Measurements from ENCODE around the gene FANCE. TPM values are rescaled to one million over a fixed set of nuclear protein-coding genes. Genes with fewer than 3 reads are reported as not detected.

Gene FANCE
- total RNA-seq, 1 experiment from 2014 or later = 19.2 TPM

DNA sequence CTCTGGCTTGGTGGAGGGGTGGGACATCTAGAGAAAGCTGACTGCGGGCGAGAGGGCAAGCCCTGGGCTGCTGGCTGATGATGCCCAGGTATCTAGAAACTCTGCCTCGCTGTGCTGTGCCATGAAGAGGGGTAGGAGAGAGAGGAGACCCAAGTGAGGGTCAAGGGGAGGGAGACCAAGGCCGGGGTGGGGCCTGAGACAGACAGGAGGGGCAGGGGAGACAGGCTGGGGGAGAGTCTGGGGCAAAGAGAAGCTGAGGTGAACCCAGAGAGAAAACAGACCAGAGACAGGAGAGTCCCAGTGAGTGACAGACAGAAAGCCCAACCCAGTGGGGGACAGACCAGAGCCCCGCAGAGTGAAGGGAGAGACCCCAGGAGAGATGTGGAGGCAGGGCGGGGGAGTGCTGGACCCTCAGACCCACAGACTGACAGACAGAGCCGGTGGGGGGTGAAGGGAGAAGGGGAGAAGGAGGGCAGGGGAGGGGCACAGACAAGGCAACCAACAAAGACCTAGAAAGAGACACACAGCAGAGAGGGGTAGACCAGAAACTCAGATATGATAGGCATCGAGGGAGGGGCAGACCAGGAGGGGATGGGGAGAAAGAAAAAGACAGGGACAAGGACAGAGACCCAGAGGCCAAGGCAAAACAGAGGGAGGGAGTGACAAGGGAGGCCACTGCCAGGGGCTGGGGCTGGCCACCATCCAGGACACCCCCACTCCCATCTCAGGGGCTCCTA lies 38.9 kb downstream of the FANCE start:
- H3K4me1 ChIP-seq (ENCODE audit: insufficient read depth, low read length, poor library complexity, severe bottlenecking) = peaks cover 61% of the 10 kb centered on the region
- ChIA-PET POLR2A (ENCODE audit: low non-redundant PET) (no interaction called here), CTCF (interaction anchor here (0.5 kb wide), 1 partner anchor 26 kb away, joined by 10 read pairs; no protein-coding TSS in a partner anchor)
- TF ChIP-seq EZH2 (IDR thresholded peaks at IDR 0.05; ENCODE audit: borderline replicate concordance, low read depth, low read length, poor library complexity, severe bottlenecking) = no peak
- TF ChIP-seq, protein P1, sequence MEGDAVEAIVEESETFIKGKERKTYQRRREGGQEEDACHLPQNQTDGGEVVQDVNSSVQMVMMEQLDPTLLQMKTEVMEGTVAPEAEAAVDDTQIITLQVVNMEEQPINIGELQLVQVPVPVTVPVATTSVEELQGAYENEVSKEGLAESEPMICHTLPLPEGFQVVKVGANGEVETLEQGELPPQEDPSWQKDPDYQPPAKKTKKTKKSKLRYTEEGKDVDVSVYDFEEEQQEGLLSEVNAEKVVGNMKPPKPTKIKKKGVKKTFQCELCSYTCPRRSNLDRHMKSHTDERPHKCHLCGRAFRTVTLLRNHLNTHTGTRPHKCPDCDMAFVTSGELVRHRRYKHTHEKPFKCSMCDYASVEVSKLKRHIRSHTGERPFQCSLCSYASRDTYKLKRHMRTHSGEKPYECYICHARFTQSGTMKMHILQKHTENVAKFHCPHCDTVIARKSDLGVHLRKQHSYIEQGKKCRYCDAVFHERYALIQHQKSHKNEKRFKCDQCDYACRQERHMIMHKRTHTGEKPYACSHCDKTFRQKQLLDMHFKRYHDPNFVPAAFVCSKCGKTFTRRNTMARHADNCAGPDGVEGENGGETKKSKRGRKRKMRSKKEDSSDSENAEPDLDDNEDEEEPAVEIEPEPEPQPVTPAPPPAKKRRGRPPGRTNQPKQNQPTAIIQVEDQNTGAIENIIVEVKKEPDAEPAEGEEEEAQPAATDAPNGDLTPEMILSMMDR (conservative IDR thresholded peaks at IDR 0.05; ENCODE audit: low read depth, low read length) = no peak
- peak overlapping the region; percentile 15 for H3K4me3 ChIP-seq (ENCODE audit: low read depth, low read length, poor library complexity, severe bottlenecking)
- intact Hi-C loops (cut with micrococcal nuclease; ENCODE audit: unreplicated experiment) = no loop called here
- H3K27me3 ChIP-seq (replicated peaks; ENCODE audit: insufficient read depth, low read depth, low read length, poor library complexity) = no peaks in the 10 kb centered on the region
- no peaks in the 10 kb centered on the region for H3K36me3 ChIP-seq (ENCODE audit: insufficient read depth, low read length, poor library complexity, severe bottlenecking)
- DNase-seq (ENCODE audit: low spot score) = no peak
- no peaks in the 10 kb centered on the region for H3K9me3 ChIP-seq (ENCODE audit: low read depth, low read length, poor library complexity, severe bottlenecking)
- no TSS peak for BruUV-seq (replicated peaks)
- H3K27ac ChIP-seq (ENCODE audit: low read depth, low read length, poor library complexity, severe bottlenecking) = peak overlapping the region; percentile 71

DNA sequence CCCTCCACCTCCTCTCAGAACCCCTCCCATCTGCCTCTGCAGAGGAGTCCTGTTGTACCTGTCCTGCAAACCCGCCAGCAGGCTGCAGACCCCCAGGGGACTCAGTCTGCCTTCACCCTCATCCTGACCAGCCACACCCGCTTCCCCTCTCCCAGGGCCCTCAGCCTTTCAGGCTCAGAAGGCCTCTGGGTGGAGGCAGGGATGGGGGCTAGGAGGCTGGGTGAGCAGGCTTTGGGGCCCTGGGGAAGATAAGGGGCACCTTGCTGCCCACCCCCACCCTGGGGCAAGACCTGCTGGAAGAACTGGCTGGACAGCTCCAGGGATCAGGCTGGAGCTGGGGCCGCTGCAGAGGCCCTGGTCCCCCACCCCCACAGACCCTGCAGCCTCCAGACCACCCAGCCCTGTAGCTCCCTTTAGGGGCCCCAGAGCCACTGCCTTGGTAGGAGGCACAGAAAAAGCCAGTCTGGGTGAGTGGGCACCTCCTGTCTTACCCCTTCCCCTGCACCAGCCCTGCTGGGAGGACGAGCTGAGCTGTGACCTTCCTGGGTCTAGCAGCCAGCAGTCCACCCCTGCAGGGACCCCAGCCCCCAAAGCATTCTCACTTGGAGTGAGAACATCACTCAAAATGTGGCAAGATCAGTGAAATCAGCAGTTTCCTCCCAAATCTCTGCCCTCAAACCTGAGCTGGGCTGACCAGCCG lies 39.6 kb downstream of the FANCE start:
- Histone ChIP-seq H3K9me3 (ENCODE audit: low read depth, low read length, poor library complexity, severe bottlenecking) (no peaks in the 10 kb centered on the region), H3K27me3 (replicated peaks; ENCODE audit: insufficient read depth, low read depth, low read length, poor library complexity) (no peaks in the 10 kb centered on the region), H3K27ac (ENCODE audit: low read depth, low read length, poor library complexity, severe bottlenecking) (peak overlapping the region; percentile 71), H3K36me3 (ENCODE audit: insufficient read depth, low read length, poor library complexity, severe bottlenecking) (no peaks in the 10 kb centered on the region), H3K4me1 (ENCODE audit: insufficient read depth, low read length, poor library complexity, severe bottlenecking) (peaks cover 60% of the 10 kb centered on the region), H3K4me3 (ENCODE audit: low read depth, low read length, poor library complexity, severe bottlenecking) (no peak overlapping the region)
- intact Hi-C loops (cut with micrococcal nuclease; ENCODE audit: unreplicated experiment) = no loop called here
- TF ChIP-seq, protein P1 (conservative IDR thresholded peaks at IDR 0.05; ENCODE audit: low read depth, low read length) = no peak
- no peak for TF ChIP-seq EZH2 (IDR thresholded peaks at IDR 0.05; ENCODE audit: borderline replicate concordance, low read depth, low read length, poor library complexity, severe bottlenecking)
- ChIA-PET POLR2A (ENCODE audit: low non-redundant PET) (no interaction called here), CTCF (interaction anchor here (0.5 kb wide), 1 partner anchor 27 kb away, joined by 10 read pairs; no protein-coding TSS in a partner anchor)
- no peak for DNase-seq (ENCODE audit: low spot score)
- no TSS peak for BruUV-seq (replicated peaks)

DNA sequence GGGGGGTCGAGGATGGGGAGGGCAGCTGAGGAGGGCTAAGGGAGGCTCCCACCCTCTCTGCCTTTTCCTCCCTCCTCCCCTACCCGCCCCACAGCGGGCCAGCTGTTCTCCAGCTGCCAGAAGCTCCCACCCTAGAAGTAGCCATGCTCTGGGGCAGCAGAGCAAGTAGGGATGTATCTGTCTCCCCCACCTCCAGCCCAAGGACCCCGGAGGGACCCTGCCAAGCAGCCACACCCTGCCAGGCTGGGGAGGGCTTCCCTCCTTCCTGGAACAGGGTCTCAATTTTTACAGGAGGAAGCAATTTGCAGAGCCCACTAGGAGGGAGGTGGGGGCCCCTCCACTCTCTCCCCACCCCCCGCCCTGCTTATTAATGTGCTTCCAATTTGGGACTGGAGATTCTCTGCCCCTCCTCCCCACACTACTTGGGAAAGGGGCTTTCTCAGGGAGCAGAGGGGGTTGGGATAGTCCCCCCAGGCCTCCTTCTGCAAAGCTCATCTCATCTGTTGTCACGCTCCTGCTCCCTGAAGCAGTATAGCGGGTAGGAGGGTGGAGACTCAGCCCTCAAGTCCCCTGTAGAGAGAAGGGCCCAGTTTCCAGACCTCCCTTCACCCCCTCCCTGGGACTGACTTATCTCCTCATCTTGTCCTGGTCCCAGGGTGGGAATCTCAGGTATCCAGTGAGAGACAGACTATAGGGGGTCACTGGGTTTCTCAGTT lies 40.3 kb downstream of the FANCE start:
- no peaks in the 10 kb centered on the region for H3K36me3 ChIP-seq (ENCODE audit: insufficient read depth, low read length, poor library complexity, severe bottlenecking)
- H3K27ac ChIP-seq (ENCODE audit: low read depth, low read length, poor library complexity, severe bottlenecking) = peak overlapping the region; percentile 71
- intact Hi-C loops (cut with micrococcal nuclease; ENCODE audit: unreplicated experiment) = no loop called here
- DNase-seq (ENCODE audit: low spot score) = no peak
- H3K4me1 ChIP-seq (ENCODE audit: insufficient read depth, low read length, poor library complexity, severe bottlenecking) = peaks cover 62% of the 10 kb centered on the region
- ChIA-PET CTCF (no interaction called here), POLR2A (ENCODE audit: low non-redundant PET) (no interaction called here)
- BruUV-seq (replicated peaks) = no TSS peak
- H3K4me3 ChIP-seq (ENCODE audit: low read depth, low read length, poor library complexity, severe bottlenecking) = no peak overlapping the region
- no peaks in the 10 kb centered on the region for H3K27me3 ChIP-seq (replicated peaks; ENCODE audit: insufficient read depth, low read depth, low read length, poor library complexity)
- no peaks in the 10 kb centered on the region for H3K9me3 ChIP-seq (ENCODE audit: low read depth, low read length, poor library complexity, severe bottlenecking)
- TF ChIP-seq EZH2 (IDR thresholded peaks at IDR 0.05; ENCODE audit: borderline replicate concordance, low read depth, low read length, poor library complexity, severe bottlenecking) = no peak
- TF ChIP-seq, protein P1 (conservative IDR thresholded peaks at IDR 0.05; ENCODE audit: low read depth, low read length) = no peak

Data from A673 (cell line).